GM19463 (cell line): ENCODE data around the gene ZNF648.
"Not testable (repeated sequence)": the region's sequence is repeated elsewhere in the genome, so short reads cannot be mapped to it uniquely, and the experiment has no call there.

Experiments
- ATAC-seq: cut with Tn5 transposase; IDR thresholded peaks from one replicate; pipeline ENCODE4 v1.9.1; 2021; ENCODE audit warnings: mild to moderate bottlenecking, moderate library complexity; ENCODE audit not compliant: unreplicated experiment

ZNF648 gene

GRCh38 chr1:182029379-182030331, 31.9 kb downstream of the ZNF648 start:
- ATAC-seq: peak; percentile 89

DNA sequence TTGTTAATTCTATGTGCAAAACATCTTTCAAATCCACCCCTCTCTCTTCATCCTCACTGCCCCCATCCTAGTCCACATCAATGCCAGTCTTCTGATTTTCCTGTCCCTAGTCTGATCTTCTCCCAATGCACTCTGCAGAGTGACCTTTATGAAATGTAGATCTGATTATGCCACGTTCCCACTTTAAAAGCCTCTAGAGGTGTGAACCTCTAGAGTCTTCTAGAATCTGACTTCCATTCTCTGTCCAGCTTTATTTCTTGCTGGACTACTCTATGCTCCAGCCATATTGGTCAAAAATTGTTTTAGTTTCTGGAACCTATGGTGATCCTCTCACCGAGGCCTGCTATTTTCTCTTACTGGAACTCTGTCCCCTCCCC, 32.5 kb downstream of the ZNF648 start:
- ATAC-seq: no peak

- ATAC-seq: no peak
Measured at GRCh38 chr1:182015360-182015759, 46.2 kb downstream of the ZNF648 start.

DNA sequence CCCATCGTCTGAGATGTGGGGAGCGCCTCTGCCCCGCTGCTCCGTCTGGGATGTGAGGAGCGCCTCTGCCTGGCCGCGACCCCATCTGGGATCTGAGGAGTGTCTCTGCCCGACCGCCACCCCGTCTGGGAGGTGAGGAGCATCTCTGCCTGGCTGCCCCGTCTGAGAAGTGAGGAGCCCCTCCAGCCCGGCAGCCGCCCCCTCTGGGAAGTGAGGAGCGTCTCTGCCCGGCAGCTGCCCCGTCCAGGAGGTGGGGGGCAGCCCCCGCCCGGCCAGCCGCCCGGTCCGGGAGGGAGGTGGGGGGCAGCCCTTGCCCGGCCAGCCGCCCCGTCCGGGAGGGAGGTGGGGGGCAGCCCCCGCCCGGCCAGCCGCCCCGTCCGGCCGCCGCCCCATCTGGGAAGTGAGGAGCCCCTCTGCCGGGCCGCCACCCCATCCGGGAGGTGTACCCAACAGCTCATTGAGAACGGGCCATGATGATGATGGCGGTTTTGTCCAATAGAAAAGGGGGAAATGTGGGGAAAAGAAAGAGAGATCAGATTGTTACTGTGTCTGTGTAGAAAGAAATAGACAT, 50.6 kb downstream of the ZNF648 start:
- ATAC-seq: not testable (repeated sequence)

- not testable (repeated sequence) for ATAC-seq
Measured at GRCh38 chr1:182005398-182005797, 56.1 kb downstream of the ZNF648 start.

DNA sequence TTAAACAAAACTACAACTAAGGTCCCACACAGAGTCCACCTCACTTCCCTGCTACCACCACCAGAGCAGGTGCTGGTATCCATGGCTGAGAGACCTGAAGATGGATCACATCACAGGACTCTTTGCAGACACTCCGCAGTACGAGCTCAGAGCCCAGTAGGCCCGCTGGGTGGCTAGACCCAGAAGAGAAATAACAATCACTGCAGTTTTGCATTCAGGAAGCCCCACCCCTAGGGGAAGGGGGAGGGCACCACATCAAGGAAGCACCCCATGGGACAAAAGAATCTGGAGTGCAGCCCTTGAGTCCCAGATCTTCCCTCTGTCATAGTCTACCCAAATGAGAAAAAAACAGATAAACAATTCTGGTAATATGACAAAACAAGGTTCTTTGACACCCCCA, 56.9 kb downstream of the ZNF648 start:
- no peak for ATAC-seq
